Activated CD8-positive, alpha-beta T cell treated with anti-CD3 and anti-CD28 coated beads for 36 hours (primary cell): ENCODE data around the gene MVB12B. TPM values are rescaled to one million over a fixed set of nuclear protein-coding genes. Genes with fewer than 3 reads are reported as not detected.

Source experiments
- ATAC-seq: fragments of 200-7000 bp; cut with Tn5 transposase; one replicate; pipeline ENCODE4 v1.10.0; 2021; ENCODE audit warnings: mild to moderate bottlenecking, moderate library complexity
- CTCF ChIA-PET: fragments of 350-600 bp; sonication (Branson Sonifier 250); formaldehyde crosslinking; loops from one replicate; lab custom pipeline; 2021; ENCODE audit warnings: antibody characterized with exemption; lab: Charles Lee
- POLR2A ChIA-PET: fragments of 350-600 bp; sonication (Branson Sonifier 250); formaldehyde crosslinking; loops from one replicate; lab custom pipeline; 2021; ENCODE audit warnings: antibody characterized with exemption; lab: Charles Lee
- DNase-seq: peaks from one replicate; pipeline ENCODE4 v3.0.0-alpha.2; 2020
- H3K27ac Mint-ChIP-seq: one replicate; pipeline ENCODE4 v1.8.0; 2021; ENCODE audit warnings: mild to moderate bottlenecking, mixed read lengths
- H3K27me3 Mint-ChIP-seq: one replicate; pipeline ENCODE4 v1.8.0; 2021; ENCODE audit warnings: mixed read lengths
- H3K36me3 Mint-ChIP-seq: one replicate; pipeline ENCODE4 v1.8.0; 2021; ENCODE audit warnings: low read depth, mixed read lengths
- H3K4me1 Mint-ChIP-seq: one replicate; pipeline ENCODE4 v1.8.0; 2021; ENCODE audit warnings: low read depth, mixed read lengths
- H3K4me3 Mint-ChIP-seq: one replicate; pipeline ENCODE4 v1.8.0; 2021; ENCODE audit warnings: mild to moderate bottlenecking, moderate library complexity, mixed read lengths
- H3K9me3 Mint-ChIP-seq: one replicate; pipeline ENCODE4 v1.8.0; 2021; ENCODE audit warnings: mixed read lengths
- intact Hi-C: fragments of 100-400 bp; cut with micrococcal nuclease; formaldehyde crosslinking; loops from one replicate; pipeline ENCODE4 v1.10.0; 2022
- total RNA-seq, 2 experiments: library from RNA; stranded (reverse); gene quantifications; one replicate each; pipeline ENCODE4 v1.2.3, GENCODE V29; 2021
- TF ChIP-seq, protein P1 (sequence below): fragments of 200-600 bp; IDR thresholded peaks from one replicate; pipeline ENCODE4 v1.8.0; 2022; ENCODE audit warnings: antibody characterized with exemption, mild to moderate bottlenecking

Gene MVB12B
- total RNA-seq, 2 experiments from 2014 or later = 6.4 to 6.6 TPM

GRCh38 chr9:126520453-126520852 lies 193.8 kb downstream of the MVB12B start:
- TF ChIP-seq, protein P1, sequence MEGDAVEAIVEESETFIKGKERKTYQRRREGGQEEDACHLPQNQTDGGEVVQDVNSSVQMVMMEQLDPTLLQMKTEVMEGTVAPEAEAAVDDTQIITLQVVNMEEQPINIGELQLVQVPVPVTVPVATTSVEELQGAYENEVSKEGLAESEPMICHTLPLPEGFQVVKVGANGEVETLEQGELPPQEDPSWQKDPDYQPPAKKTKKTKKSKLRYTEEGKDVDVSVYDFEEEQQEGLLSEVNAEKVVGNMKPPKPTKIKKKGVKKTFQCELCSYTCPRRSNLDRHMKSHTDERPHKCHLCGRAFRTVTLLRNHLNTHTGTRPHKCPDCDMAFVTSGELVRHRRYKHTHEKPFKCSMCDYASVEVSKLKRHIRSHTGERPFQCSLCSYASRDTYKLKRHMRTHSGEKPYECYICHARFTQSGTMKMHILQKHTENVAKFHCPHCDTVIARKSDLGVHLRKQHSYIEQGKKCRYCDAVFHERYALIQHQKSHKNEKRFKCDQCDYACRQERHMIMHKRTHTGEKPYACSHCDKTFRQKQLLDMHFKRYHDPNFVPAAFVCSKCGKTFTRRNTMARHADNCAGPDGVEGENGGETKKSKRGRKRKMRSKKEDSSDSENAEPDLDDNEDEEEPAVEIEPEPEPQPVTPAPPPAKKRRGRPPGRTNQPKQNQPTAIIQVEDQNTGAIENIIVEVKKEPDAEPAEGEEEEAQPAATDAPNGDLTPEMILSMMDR = no peak
- CTCF ChIA-PET = interaction anchor here (1.2 to 12.6 kb wide), 4 partner anchors 9 to 37 kb away, joined by 3 to 99 read pairs (median 18); no protein-coding TSS in a partner anchor
- peaks cover 47% of the 10 kb centered on the region for H3K4me1 Mint-ChIP-seq
- no peak overlapping the region for H3K27ac Mint-ChIP-seq
- POLR2A ChIA-PET = no interaction called here
- ATAC-seq (no peak), DNase-seq (no peak)
- H3K27me3 Mint-ChIP-seq = peaks cover 47% of the 10 kb centered on the region
- H3K9me3 Mint-ChIP-seq = no peaks in the 10 kb centered on the region
- H3K36me3 Mint-ChIP-seq = no peaks in the 10 kb centered on the region
- H3K4me3 Mint-ChIP-seq = no peak overlapping the region
- intact Hi-C loops = no loop called here

DNA sequence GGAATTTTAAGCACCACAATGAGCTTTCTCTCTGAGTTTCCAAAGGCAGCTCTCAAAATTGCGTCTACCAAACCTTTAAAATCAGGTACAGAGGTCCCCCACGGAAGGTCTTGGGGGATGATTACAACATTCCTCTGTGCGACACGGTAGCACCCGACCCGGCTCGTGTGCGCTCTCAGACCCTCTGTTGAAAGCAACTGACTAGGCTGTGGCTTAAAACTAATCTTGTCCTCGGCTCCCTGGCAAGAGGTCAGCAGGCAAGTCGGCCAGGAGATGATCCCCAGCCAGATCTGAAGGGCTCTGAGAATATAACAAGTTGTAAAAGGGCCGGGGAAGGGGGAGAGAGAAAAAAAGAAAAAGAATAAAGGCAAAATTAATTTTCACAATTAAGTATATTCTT lies 194.5 kb downstream of the MVB12B start:
- H3K4me3 Mint-ChIP-seq = no peak overlapping the region
- no peak overlapping the region for H3K27ac Mint-ChIP-seq
- POLR2A ChIA-PET = interaction anchor here (1.2 kb wide), 1 partner anchor 13 kb away, joined by 3 read pairs; no protein-coding TSS in a partner anchor
- H3K36me3 Mint-ChIP-seq = no peaks in the 10 kb centered on the region
- no peaks in the 10 kb centered on the region for H3K9me3 Mint-ChIP-seq
- ATAC-seq = no peak
- TF ChIP-seq, protein P1 = no peak
- no peak for DNase-seq
- intact Hi-C loops = no loop called here
- H3K4me1 Mint-ChIP-seq = peaks cover 47% of the 10 kb centered on the region
- CTCF ChIA-PET = interaction anchor here (1.2 to 1.7 kb wide), 2 partner anchors 22 to 36 kb away, joined by 4 to 5 read pairs; no protein-coding TSS in a partner anchor
- H3K27me3 Mint-ChIP-seq = peaks cover 41% of the 10 kb centered on the region

DNA sequence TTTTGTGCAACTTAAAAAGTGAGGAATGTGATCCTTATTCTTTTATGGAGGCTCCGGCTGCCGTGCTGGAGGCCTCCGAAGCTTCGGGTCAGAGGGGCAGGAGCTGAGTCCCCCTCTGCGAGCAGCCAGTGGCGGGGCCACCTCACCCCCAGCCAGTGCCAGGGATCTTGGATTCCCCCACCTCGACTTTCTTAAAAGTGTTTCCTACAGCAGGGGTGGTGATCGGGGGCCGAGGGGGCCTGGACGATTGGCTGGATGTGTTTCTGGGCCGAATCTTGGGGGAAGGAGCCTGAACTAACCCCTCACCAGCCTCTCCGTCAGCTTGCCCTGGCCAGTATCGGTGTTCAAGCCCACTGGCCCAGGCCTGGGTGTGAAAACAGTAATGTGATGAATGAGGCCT lies 194.9 kb downstream of the MVB12B start:
- DNase-seq (no peak), ATAC-seq (no peak)
- Mint-ChIP-seq H3K9me3 (no peaks in the 10 kb centered on the region), H3K27me3 (peaks cover 38% of the 10 kb centered on the region), H3K4me3 (no peak overlapping the region), H3K27ac (no peak overlapping the region), H3K36me3 (no peaks in the 10 kb centered on the region), H3K4me1 (peaks cover 44% of the 10 kb centered on the region)
- intact Hi-C loops = no loop called here
- CTCF ChIA-PET = interaction anchor here (1.2 to 1.7 kb wide), 2 partner anchors 22 to 36 kb away, joined by 4 to 5 read pairs; no protein-coding TSS in a partner anchor
- TF ChIP-seq, protein P1 = no peak
- POLR2A ChIA-PET = interaction anchor here (1.2 kb wide), 1 partner anchor 13 kb away, joined by 3 read pairs; no protein-coding TSS in a partner anchor

GRCh38 chr9:126521976-126522590 lies 195.5 kb downstream of the MVB12B start:
- ChIA-PET POLR2A (interaction anchor here (0.6 to 1.2 kb wide), 2 partner anchors 14 to 116 kb away, joined by 3 read pairs; no protein-coding TSS in a partner anchor), CTCF (interaction anchor here (1.7 kb wide), 1 partner anchor 23 kb away, joined by 5 read pairs; no protein-coding TSS in a partner anchor)
- no peak for ATAC-seq
- H3K27me3 Mint-ChIP-seq = peaks cover 34% of the 10 kb centered on the region
- H3K9me3 Mint-ChIP-seq = no peaks in the 10 kb centered on the region
- H3K4me1 Mint-ChIP-seq = peaks cover 38% of the 10 kb centered on the region
- H3K27ac Mint-ChIP-seq = no peak overlapping the region
- intact Hi-C loops = no loop called here
- H3K4me3 Mint-ChIP-seq = no peak overlapping the region
- TF ChIP-seq, protein P1 = no peak
- DNase-seq = no peak
- H3K36me3 Mint-ChIP-seq = no peaks in the 10 kb centered on the region
